Ishikawa (cell line): ENCODE data around the gene USP20.

Source experiments
- CEBPB ChIP-seq: IDR thresholded peaks from 2 replicates; pipeline ENCODE4 v1.6.1; 2012
- CREB1 ChIP-seq: IDR thresholded peaks from 2 replicates; pipeline ENCODE4 v1.6.1; 2012; ENCODE audit warnings: low read depth
- EGR1 ChIP-seq: IDR thresholded peaks from 2 replicates; pipeline ENCODE4 v1.6.1; 2012
- EP300 ChIP-seq: IDR thresholded peaks from 2 replicates; pipeline ENCODE4 v1.6.1; 2012; ENCODE audit warnings: borderline replicate concordance
- FOXM1 ChIP-seq: IDR thresholded peaks from 2 replicates; pipeline ENCODE4 v1.6.1; 2012; ENCODE audit warnings: low read depth, borderline replicate concordance
- NFIC ChIP-seq: IDR thresholded peaks from 2 replicates; pipeline ENCODE4 v1.6.1; 2012
- RAD21 ChIP-seq: IDR thresholded peaks from 2 replicates; pipeline ENCODE4 v1.6.1; 2012; ENCODE audit warnings: low read depth
- TAF1 ChIP-seq: IDR thresholded peaks from 2 replicates; pipeline ENCODE4 v1.6.1; 2012; ENCODE audit warnings: low read depth, mild to moderate bottlenecking
- TCF12 ChIP-seq: IDR thresholded peaks from 2 replicates; pipeline ENCODE4 v1.6.1; 2012; ENCODE audit warnings: low read depth
- TEAD4 ChIP-seq: IDR thresholded peaks from 2 replicates; pipeline ENCODE4 v1.6.1; 2012
- YY1 ChIP-seq: IDR thresholded peaks from 2 replicates; pipeline ENCODE4 v1.6.1; 2012; ENCODE audit warnings: low read depth
- ZBTB7A ChIP-seq: IDR thresholded peaks from 2 replicates; pipeline ENCODE4 v1.6.1; 2012; ENCODE audit warnings: low read depth
- TF ChIP-seq, protein P1 (sequence below): IDR thresholded peaks from 2 replicates; pipeline ENCODE4 v1.6.1; 2012
- TF ChIP-seq, protein P2 (sequence below): IDR thresholded peaks from 2 replicates; pipeline ENCODE4 v1.6.1; 2012
- TF ChIP-seq, protein P3 (sequence below): IDR thresholded peaks from 2 replicates; pipeline ENCODE4 v1.6.1; 2012; ENCODE audit warnings: low read depth, mild to moderate bottlenecking

The USP20 gene

GRCh38 chr9:129854588-129855110 lies 19.4 kb downstream of the USP20 start:
- TF ChIP-seq CREB1 (no peak), CEBPB (no peak), EP300 (no peak), ZBTB7A (no peak), RAD21 (no peak), TCF12 (no peak), TEAD4 (no peak), YY1 (no peak), FOXM1 (no peak), TAF1 (no peak), NFIC (no peak), EGR1 (no peak)
- TF ChIP-seq, protein P1, sequence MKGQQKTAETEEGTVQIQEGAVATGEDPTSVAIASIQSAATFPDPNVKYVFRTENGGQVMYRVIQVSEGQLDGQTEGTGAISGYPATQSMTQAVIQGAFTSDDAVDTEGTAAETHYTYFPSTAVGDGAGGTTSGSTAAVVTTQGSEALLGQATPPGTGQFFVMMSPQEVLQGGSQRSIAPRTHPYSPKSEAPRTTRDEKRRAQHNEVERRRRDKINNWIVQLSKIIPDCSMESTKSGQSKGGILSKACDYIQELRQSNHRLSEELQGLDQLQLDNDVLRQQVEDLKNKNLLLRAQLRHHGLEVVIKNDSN, result no peak
- TF ChIP-seq, protein P2, sequence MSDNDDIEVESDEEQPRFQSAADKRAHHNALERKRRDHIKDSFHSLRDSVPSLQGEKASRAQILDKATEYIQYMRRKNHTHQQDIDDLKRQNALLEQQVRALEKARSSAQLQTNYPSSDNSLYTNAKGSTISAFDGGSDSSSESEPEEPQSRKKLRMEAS, result no peak
- TF ChIP-seq, protein P3, sequence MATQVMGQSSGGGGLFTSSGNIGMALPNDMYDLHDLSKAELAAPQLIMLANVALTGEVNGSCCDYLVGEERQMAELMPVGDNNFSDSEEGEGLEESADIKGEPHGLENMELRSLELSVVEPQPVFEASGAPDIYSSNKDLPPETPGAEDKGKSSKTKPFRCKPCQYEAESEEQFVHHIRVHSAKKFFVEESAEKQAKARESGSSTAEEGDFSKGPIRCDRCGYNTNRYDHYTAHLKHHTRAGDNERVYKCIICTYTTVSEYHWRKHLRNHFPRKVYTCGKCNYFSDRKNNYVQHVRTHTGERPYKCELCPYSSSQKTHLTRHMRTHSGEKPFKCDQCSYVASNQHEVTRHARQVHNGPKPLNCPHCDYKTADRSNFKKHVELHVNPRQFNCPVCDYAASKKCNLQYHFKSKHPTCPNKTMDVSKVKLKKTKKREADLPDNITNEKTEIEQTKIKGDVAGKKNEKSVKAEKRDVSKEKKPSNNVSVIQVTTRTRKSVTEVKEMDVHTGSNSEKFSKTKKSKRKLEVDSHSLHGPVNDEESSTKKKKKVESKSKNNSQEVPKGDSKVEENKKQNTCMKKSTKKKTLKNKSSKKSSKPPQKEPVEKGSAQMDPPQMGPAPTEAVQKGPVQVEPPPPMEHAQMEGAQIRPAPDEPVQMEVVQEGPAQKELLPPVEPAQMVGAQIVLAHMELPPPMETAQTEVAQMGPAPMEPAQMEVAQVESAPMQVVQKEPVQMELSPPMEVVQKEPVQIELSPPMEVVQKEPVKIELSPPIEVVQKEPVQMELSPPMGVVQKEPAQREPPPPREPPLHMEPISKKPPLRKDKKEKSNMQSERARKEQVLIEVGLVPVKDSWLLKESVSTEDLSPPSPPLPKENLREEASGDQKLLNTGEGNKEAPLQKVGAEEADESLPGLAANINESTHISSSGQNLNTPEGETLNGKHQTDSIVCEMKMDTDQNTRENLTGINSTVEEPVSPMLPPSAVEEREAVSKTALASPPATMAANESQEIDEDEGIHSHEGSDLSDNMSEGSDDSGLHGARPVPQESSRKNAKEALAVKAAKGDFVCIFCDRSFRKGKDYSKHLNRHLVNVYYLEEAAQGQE, result no peak

- no peak for TF ChIP-seq TCF12
- TF ChIP-seq NFIC, result no peak
- TF ChIP-seq ZBTB7A, result no peak
- no peak for TF ChIP-seq FOXM1
- TF ChIP-seq CEBPB, result no peak
- no peak for TF ChIP-seq EP300
- TF ChIP-seq, protein P3, result no peak
Measured at GRCh38 chr9:129857207-129857606, 21.9 kb downstream of the USP20 start.

DNA sequence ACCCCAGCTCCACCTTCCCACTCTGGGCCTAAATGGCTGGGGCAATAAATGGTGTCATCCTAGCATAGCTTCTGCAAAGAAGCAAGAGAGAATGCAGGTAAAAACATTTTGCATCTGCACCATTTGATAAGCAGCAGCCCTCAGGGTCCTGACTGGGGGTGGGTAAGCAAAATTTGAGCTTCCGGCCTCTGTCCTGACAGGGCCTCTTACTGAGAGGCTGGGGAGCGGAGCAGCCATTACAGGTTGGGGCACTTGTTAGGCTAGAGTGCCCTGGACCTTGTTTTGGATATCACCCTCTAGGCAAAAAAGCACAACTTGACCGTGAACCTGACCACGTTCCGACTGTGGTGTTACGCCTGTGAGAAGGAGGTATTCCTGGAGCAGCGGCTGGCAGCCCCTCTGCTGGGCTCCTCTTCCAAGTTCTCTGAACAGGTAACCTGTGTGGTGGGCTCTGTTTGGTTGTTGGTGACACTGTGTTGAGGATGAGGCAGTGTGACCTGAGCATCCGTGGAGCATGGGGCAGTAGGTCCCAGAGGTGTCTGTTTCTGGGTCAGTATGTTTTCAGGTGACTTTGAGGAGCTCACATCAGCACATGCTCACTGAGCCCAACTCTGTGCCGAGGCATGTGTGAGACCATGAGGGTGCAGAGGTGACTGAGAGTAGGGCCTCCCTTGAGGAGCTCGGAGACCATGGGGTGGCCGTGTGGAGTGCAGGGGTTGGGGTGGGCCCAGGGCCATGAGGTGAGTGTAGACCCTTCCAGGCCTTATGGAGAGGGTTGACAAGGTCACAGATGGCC lies 23.1 kb downstream of the USP20 start:
- TF ChIP-seq TCF12, result no peak
- TF ChIP-seq YY1, result no peak
- TF ChIP-seq TEAD4, result no peak
- TF ChIP-seq TAF1, result no peak
- TF ChIP-seq, protein P1, result no peak
- no peak for TF ChIP-seq NFIC
- TF ChIP-seq, protein P3, result no peak
- no peak for TF ChIP-seq EGR1
- TF ChIP-seq CREB1, result no peak
- TF ChIP-seq ZBTB7A, result no peak
- no peak for TF ChIP-seq EP300
- no peak for TF ChIP-seq RAD21
- no peak for TF ChIP-seq CEBPB
- TF ChIP-seq FOXM1, result no peak
- TF ChIP-seq, protein P2, result no peak
